Germinal center (tissue), 1 donor: ENCODE measurements around the gene MRPL36.
A peak's percentile ranks its signal among the peaks of the same experiment; 100 is the strongest.
"Not testable (repeated sequence)": the region's sequence is repeated elsewhere in the genome, so short reads cannot be mapped to it uniquely, and the experiment has no call there.

Experiments
- DNase-seq: peaks from one replicate; pipeline ENCODE4 v3.0.0; 2012; ENCODE audit warnings: mixed read lengths, low spot score

Gene MRPL36

DNA sequence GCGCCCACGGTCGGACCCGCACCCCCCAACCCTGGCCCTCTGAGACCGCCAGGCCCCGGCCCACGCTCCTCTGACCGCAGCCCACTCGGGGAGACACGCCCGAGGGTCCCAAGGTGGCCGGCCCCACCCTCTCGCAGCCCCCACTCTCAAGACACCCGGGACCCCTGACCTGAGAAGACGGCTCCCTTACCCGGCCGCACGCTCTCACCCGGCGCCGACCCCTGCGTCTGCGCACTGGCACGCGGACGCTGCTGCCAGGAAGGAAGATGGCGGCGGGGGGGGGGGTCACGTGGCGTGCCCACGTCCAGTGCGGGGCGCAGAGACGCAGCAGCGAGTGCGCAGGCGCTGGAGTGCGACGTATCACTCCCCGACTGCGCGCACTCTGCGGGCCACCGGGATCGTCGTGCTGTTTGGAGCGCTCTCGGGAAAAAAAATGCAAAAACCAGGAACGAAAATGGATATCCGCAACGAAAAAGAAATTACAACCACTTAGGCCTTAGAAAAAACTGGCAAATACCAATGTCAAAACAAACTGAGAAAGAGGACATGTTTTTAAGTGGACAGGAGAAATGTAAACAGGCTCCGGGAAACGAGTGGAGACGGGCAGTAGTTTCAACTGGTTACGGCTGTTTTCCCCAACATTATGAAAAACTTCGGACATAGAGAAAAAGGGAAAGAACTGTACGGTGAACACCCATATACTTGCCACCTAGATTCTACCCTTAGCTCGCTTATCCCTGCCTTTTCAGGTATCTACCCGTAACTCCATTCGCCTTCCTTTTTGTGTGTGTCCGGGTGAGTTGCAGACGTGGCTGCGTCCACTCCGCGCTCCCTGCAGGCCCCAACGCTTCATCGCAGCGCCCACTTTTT is at the start of gene MRPL36:
MRPL36 (minus strand) TSS at position 236 of the 870 bp plus-strand sequence. CDS start 902 bp downstream, outside the sequence.
- peak; percentile 96 for DNase-seq

DNA sequence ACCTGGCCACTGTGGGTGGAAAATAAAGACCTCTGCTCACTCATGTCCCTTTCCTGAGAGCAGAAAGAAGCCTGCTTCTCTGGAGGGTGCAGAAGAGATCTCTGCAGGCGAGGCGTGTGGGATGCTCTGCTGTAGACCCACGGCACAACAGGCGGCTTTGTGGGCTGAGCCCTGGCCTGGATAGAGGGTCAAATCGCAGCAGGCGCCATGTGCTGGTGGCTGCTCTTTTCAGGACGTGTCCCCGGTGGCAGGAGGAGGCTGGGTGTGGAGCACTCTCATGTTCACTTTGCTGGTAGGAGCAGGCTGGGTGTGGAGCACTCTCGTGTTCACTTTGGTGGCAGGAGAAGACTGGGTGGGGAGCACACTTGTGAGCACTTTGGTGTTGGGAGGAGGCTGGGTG is 48.0 kb upstream of the MRPL36 start:
- no peak for DNase-seq

DNA sequence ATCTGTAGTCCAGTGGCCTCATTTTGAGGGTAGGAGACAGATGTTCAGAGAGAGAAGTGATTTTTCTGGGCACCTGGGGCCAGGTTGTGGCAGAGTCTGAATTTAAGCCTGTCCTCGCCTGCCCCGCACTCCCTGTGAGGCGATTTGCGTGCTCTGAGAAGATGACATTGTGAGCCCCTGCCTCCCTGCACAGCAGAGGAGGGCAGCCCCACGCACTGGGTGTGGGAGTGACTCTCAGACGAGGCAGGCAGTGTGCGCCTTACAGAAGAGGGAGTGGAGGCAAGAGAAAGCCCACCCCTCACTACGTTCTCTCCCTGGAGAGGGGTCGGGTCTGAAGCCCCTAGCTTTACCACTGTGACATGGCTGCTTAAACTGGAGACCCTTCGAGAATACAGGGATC is 47.4 kb upstream of the MRPL36 start:
- DNase-seq, result no peak

DNA sequence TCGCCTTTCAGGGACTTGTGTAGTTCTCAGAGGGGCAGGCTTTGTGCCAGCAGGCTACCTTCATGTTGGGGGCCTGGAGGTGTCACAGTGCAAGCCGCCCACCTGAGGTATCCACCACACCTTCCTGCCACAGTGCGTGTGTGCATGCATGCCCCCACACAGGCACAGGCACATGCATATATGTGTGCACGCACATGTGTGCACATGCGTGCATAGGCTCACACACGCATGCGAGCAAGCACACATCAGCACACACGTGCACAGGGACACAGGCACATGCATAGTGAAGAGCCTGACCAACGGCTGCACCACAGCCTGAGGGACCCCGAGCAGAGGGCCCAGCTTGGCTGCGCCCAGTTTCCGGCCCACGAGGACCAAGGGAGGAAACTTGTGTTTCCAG is 46.9 kb upstream of the MRPL36 start:
- DNase-seq, result no peak

DNA sequence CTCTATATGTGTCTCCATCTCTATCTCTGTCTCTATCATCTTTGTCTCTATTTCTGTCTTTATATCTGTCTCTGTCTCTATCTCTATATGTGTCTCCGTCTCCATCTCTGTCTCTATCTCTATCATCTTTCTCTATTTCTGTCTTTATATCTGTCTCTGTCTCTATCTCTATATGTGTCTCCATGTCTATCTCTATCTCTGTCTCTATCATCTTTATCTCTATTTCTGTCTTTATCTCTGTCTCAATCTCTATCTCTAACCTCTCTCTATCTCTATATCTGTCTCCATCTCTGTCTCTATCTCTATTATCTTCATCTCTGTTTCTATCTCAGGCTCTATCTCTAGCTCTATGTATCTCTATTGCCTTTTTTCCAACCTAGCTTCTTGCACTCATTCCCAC is 46.1 kb upstream of the MRPL36 start:
- DNase-seq, result no peak

DNA sequence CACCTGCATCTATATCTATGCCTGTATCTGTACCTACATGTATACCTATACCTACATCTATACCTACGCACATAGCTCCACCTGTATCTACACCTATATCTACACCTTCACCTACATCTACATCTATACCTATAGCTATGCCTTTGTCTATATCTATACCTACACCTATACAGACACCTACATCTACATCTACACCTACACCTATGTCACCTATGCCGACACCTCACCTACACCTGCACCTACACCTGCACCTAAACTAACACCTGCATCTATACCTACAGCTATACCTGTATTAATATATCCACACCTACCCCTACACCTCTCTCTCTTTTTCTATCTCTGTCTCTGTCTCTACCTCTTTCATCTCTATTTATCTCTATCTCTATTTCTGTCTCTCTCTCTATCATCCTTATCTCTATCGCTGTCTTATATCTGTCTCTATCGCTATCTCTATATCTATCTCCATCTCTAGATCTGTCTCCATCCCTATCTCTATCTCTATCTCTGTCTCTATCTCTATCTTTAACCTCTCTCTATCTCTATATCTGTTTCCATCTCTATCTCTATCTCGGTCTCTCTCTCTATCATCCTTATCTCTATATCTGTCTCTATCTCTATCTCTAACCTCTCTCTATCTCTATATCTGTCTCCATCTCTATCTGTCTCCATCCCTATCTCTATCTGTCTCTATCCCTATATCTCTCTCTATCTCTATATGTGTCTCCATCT is 45.2 kb upstream of the MRPL36 start:
- no peak for DNase-seq

DNA sequence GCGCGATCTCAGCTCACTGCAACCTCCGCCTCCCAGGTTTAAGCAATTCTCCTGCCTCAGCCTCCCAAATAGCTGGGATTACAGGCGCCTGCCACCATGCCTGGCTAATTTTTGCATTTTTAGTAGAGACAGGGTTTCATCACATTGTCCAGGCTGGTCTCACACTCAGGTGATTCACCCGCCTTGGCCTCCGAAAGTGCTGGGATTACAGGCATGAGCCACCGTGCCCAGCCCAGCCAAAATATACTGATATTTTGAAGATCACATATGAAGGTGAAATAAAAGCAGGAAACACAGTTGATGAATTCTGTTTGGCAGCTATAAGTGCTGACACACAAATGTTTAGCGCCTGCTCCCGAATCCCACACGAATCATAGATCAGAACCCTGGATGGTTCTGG is 44.1 kb upstream of the MRPL36 start:
- not testable (repeated sequence) for DNase-seq

DNA sequence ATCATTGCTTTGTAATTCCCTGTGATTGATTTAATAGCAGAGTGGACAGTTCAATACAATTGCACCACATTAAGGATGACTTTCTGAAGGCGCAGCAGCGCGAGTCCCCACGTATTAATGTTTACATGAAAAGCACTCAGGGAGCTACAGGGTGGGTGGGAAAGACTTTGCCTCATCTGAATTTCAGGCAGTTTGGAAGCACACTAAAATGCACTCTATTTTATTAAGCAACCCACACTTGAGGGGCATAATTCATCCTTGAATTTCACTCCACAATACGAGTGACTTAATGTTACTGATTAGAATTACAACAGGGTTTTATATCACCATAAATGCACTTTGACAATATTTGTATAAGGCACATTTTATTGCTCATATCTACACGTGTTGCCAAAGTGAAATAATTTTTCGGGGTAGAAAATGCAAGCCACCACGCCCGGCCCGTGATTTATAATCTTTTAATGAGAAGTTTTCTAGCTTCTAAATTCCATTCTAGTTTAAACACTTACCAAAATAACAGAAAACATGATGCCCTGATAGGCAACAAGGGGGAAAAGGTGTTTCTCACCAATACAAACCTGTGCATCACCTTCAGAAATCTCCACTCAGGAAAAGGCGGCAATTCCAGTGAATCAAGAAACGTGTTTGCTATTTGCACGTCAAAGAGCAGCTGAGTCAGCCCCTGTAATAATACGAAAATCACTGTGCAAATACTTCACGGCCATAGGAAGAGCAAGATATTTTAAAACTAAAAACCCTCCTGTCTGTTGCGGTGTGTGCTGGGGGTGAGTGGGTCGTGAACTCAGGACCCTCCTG is 42.6 kb upstream of the MRPL36 start:
- DNase-seq, result no peak

DNA sequence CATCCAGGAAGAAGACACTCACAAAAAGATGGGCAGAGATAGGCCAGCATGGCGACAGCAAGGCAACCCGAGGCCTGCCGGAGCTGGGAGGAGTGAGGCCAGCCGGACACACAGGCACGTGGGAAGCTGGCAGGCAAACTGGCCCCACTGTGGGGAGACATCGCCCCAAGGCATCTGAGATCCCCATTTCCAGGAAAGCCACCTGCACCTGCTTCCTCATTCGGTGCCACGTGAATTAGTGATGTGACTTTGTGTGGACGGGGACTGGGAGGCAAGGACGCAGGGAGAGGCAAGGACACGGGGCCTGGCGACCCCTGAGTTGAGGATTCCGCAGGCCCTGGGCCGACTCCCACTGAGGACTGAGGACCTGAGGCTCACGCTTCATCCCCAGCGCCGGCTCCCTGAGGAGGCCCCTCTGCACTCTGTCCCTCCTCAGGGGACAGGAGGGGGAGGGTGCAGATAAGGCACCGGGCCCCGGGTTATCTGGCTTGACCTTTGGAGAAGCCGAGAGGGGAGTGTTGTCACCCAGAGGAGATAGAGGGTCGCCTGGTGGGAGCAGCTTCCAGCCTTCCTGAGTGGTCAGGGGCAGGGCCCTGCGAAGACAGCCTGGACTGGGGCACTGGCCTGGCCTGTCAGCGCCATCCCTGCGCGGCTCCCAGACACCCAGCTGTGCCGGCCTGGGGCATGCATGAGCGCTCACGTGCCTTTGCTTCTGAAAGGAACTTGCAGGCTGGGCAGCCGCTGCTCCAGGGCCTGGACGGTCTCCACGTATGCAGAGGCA is 41.3 kb upstream of the MRPL36 start:
- DNase-seq, result no peak

DNA sequence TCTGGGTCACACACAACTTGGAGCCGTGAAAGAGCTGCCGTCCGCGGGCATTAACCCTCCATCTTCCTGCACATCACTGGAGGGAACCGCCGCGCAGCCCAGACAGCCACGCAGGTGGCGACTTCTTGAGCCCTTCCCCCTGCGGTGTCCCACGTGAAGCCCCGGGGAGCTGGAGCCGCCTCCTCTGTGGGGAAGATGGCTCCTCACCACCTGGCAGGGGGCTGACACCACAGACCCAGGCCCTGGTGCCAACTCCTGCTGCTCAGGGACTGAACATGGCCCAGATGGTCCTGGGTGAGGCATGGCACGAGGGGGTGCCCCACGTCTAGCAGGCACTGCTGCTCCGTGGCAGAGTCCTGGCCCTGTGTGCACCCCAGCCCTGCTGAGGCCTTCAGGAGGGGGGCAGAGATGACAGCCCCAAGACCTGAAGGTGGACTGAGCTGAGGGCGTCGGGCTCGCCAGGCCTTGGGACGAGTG is 40.5 kb upstream of the MRPL36 start:
- DNase-seq, result no peak

DNA sequence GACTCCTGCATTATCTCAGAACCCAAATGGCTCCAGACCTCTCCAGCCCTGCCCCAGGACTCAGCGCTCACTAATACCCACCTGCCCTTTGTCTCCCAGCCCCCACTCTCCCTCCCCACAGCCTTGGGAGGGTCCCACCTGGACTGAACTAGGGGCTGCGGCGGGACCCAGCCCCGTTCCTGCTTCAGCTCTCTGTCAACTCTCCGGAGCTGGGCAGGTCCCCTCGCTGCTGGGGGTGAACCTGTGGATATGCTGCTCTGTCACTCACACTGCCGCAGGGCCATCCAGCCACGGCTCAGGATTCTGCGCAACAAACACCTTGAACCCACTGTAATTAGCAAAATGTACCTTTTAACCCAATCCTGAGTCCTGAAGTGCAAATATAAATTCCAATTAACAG is 38.4 kb upstream of the MRPL36 start:
- DNase-seq, result no peak

DNA sequence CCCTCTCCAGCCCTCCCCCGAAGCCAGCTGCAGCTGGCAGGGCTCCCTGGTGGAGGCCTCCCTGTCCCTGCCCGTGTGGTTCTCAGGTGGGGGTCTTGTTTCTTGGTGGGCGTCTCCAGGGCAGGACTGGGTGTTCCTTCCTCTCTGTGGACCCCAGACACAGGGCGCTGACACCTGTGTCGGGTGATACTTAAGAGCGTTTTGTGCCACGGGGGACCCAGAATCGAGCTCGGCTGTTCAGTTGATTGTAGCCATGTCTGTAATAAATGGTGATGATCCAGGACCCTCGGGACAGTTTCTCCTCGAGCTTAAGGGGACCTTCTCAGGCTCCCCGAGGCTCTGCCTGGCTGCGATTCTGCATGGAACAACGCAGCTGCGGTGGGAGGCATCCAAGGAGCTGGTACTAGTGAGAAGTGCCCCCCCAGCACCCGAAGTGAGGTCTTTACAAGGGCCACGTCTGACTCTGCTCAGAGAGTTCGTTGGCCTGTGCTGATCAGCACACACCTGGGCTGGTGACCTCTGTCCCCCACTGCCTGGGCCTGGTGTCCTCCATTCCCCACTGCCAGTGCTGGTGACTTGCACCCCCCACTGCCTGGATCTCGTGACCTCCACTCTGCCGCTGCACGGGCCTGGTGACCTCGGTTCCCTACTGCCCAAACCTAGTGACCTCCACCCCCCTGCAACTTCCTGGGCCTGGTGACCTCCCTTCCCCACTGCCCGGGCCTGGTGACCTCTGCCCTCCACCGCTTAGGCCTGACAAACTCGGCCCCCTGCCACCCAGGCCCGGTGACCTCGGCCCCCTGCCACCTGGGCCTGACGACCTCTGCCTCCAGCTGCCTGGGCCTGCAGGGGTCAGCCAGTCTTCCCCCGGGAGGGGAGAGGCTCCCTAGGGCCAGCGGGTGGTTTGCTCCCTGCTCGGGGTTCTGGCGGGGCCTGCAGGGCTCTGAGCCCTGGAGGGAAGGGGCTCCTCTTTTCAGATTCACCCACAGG is 37.5 kb upstream of the MRPL36 start:
- no peak for DNase-seq

DNA sequence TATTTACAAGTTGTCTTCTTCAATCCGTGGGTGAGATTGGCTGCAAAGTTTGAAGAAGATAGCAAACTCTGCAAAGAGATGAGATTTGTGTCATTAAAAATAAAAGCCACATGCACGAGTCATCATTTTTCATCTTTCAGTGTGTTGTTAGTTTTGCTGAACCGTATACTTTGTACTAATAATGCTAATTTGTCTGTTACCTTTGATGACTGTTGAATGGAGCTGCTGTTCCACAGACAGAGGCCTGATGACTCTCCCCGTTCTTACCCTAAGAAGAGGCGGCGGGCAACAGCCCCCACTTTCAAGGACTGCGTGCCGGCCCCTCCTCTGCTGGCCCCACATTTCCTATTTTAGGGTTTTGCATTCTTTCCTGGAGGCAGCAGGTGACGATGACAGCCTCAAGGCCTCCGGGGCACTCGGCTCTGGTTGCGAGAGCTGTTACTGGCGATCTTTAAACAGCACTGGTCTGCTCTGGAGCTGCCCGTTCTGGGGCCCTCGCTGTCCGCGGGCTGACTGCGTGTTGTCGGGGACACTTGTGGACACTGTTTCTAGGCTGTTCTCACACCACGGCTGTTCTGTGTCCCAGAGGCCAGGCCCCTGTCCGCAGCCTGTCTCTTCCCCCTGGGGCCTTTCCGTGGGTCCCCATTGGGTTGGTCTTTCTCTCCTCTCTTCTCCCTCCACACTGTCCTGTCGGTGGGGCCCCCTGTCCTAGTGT is 36.7 kb upstream of the MRPL36 start:
- no peak for DNase-seq

DNA sequence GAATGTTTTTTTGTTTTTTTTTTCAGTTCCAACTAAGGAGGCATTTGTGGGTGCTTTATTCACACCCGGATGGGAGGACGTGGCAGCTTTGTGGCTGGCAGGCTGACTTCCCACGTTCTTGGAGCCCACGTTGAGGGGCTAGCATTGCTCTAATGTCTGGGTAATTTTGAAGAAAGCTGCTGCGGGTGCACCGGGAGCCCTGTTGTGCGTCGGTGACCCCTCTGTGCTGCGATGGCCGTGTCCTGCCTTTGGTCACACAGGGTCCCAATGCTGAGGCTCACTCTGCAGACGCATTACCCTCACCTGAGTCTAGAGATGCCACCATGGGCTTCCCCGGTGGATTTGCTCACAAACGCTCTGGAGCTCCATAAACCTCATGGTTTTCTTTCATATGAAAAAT is 35.8 kb upstream of the MRPL36 start:
- DNase-seq, result no peak

DNA sequence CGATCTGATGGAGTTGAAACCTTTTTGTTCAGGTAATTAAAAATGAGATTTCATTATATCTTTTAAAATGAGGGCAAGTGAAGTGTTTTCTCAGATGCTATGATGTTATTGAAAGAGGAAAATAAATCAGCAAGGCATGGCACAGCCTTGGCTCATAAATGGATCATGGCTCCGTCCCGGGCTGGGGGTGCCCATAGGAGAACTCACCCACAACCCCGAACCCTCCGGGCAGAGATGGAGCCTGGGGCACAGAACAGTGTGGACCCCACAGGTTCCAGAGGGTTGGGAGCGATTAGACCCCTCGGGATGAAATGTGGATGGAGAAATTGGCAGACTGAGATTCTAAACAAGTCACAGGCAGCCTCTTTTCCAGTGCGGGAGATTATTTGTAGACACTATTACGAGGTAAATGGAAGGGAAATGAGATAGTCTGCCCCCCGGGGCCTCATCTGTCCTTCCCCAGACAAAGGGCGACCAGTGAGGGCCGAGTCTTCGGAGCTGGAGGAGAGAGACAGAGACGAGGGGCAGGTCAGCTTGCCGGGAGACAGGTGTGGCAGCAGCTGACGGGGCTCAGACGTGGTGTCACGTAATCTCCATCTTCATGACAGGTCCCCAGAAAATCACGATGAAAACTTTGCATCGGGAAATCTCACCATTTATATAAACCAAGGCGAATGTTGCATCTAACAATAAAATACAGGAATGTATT is 35.2 kb upstream of the MRPL36 start:
- DNase-seq, result no peak

DNA sequence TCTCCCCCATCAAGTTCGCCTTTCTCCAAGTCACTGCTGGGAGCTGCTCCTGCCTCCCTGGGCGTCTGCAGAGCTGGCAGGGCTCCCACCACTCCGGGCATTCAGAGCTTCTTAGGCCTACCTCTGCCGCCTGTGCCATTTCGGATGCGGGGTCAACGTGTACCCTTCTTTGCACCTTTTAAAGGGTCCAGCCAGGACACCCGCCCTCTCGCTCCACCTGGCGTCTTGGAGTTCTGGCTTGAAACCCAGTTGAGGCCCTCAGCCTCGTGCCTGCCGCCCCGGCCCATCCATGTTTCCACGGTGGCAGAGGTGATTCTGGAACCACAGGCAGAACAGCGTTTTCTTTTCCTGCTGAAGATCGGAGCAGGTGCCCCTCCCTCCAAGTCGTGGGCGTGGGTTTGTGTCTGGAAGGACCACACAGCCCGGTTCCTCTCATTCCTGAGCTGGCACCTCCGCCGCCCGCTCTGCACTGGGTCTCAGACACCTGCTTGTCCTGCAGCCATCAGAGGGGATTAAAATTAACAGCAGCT is 34.5 kb upstream of the MRPL36 start:
- no peak for DNase-seq

DNA sequence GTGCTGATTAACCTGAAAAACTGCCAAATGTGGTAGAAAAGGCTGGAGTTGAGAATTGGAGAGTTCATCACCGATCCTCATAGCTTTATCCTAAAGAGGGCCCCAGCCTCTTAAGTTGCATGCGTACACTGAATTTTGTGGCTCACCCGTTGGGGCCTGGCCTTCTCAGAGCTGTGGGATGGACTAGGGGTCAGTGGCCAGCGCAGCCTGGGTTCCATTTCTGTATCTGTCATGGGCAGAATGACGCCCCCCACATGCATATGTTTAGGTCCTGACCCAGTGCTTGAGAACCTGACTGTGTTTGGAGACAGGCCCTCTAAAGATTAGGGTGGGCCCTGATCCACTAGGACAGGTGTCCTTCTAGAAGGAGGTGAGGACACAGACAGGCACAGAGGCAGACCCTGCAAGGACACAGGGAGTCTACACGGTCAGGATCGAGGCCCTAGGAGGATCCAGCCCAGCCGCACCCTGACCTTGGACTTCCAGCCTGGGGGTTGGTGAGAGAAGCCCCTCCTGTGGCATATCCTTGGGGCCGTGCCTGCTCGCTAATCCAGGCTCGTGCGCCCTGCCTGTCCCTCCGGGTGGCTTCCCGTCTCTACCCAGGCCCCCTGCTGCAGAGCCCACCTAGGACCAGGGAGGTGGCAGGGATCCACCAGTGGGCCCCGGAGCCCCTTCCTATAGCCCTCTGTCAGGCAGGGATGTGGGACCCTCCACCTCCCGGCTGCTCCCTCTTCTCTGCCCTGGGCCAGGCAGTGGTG is 33.8 kb upstream of the MRPL36 start:
- no peak for DNase-seq
